Ovary (tissue), 3 donors: ENCODE data around the gene GPATCH2.

Source experiments
- CTCF ChIP-seq, 3 donors: fragments of 450-650 bp in 2 of 3; fragments of 200-600 bp in 1 of 3; IDR thresholded peaks; one replicate each; pipeline versions ENCODE4 v1.5.1 to v1.8.0; 2016 to 2022; ENCODE audit warnings: antibody characterized with exemption in 3 of 3, mild to moderate bottlenecking in 1 of 3
- POLR2A ChIP-seq: fragments of 450-650 bp; IDR thresholded peaks from one replicate; pipeline ENCODE4 v1.6.1; 2017; ENCODE audit warnings: antibody characterized with exemption, mild to moderate bottlenecking, moderate library complexity
- donor health status: DM: no; HTN: no; CAD: no.

GRCh38 chr1:217493290-217493689 is 137.6 kb downstream of the GPATCH2 start:
- TF ChIP-seq CTCF (IDR thresholded peaks at IDR 0.05) = no peak
- TF ChIP-seq POLR2A = no peak
